HG03060 (cell line): Measurements from ENCODE around the gene COPG2.
"Not testable (repeated sequence)": the region's sequence is repeated elsewhere in the genome, so short reads cannot be mapped to it uniquely, and the experiment has no call there.

Source experiments
- ATAC-seq: cut with Tn5 transposase; IDR thresholded peaks from one replicate; pipeline ENCODE4 v1.9.1; 2021; ENCODE audit warnings: low read depth, moderate number of reproducible peaks; ENCODE audit not compliant: unreplicated experiment

Gene COPG2

DNA sequence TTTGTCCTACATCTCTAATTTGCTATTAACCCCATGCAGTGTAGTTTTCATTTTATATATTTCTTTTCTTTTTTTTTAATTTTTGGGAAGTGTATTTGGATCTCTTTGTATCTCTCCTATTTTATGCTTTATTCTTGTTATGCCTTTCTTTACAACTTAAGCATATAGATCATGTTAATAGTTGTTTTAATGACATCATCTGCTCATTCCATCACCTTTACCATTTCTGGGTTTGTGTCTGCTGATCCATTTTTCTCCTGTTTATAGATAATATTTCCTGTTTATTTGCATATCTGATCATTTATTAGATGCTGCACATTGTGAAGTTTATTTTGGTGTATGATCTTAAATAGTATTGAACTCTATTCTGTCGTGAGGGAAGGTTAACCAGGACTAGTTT is 13.7 kb downstream of the COPG2 start:
- no peak for ATAC-seq

DNA sequence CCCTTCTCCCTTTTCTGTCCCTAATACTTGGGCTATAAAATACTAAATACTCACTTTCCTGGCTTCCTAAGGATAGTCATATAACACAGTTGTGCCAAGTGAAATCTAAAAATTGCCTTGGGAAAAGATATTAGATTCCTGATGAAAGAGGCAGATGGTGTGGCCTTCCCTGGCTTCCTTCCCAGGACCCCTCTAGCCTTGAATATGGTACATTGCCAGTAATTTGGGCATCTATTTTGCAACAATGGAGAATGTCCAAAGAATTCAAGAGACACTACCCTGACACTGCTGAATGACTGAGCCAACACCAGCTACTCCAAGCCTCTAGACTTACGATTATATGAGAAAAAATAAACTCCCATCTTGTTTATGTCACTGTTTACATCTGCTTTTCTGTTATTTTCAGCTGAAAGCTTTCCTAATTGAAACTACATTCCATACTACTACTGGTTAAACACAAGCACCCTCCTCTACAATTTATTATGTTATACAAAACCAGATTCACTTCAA is 17.9 kb downstream of the COPG2 start:
- no peak for ATAC-seq

DNA sequence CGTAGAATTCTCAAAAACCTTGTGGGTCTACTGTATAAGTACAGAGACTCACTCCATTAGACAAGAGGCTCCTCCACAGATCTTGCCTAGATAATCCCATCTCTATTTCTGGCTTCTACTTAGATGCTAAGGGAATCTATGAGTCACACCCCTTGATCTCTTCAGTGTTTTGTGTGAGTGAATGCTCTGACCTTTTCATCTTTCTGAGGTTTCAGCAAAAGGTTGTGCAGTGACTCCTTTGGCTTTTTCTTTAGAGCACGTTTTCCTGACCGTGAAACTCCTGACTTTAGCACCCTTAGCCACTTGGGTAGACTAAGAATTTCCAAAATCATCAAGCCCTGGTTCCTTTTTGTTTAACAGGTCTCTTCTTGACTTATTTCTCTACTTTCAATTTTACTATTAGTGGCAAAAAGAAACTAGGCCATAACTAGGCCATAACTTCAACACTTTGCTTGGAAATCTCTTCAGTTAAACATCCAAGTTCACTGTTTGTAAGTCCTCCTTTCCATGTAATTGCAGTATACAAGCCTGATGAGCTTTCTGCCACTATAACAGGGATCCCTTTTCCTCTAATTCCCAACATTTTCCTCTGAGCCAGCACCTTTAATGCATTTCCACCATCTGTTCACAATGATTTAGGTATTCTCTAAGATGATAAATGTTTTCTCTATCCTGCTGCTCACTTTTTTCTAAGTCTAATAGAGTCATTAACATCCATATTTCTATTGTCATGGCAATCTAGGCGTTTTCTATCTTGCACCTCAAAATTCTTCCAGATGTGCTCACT is 19.4 kb downstream of the COPG2 start:
- ATAC-seq = no peak

DNA sequence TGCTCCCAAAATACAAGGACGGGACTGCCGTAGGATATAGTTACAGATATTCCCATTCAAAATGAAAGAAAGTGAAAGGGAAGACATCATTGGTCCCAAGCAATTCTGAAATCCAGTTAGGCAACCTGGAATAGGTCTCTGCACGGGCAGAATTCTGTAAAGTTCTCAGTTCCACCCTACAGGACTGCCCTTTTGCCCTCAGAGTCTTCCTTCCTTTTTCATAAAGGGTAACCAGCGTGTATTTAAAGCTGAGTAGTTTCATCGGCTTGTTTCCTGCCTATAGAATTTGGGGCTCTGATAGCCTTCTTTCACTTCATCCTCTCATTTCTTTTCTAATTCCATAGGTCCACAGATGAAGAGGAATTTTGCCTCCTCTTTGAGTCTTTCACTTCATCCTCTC is 20.0 kb downstream of the COPG2 start:
- ATAC-seq = no peak

DNA sequence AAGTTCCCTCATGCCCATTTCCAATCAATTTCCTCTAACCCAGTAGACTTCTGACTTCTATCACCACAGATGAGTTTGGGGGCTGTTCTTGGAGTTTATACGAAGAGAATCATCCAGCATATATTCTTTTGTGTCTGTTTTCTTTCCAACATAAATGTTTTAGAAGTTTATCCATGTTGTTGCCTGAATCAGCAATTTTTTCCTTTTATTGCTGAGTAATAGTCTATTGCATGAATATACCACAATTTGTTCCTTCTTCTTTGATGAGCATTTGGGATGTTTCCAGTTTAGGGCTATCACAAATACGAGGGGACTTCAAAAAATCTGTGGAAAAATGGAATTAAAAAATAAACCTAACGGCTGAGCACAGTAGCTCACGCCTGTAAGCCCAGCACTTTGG is 26.2 kb downstream of the COPG2 start:
- no peak for ATAC-seq

DNA sequence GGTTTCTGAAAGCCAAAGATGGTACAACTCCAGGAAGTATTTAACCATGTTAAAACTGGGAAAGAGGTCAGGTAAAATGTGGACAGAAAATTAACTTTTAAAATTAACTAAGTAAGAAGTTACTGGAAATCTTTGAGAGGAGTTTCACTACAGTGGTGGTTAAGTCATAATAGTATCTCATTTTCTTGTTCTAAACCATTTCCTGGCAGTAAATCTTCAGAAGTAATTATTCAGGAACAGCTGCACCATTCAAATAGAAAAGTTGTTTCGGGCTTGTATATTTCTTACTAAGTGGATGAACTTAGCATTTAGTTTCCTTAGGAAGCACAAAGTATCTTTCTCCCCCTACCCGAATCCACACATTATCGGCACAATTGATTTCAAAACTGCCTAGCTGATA is 27.1 kb downstream of the COPG2 start:
- ATAC-seq = no peak

DNA sequence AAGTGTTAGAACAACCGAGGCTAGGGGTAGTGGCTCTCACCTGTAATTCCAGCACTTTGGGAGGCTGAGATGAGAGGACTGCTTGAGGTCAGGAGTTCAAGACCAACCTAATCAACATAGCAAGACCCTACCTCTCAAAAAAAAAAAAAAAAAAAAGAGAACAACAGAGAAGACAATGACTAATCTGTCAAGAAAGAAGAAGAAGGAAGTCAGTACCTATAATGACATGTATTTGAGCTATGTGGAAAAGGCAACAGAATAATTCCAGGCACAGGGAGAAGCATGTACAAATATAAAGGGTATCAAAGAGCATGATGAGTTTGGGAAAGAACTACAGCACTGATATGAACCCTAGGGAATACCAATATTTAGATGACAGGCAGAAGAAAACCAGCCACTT is 27.5 kb downstream of the COPG2 start:
- ATAC-seq = no peak

DNA sequence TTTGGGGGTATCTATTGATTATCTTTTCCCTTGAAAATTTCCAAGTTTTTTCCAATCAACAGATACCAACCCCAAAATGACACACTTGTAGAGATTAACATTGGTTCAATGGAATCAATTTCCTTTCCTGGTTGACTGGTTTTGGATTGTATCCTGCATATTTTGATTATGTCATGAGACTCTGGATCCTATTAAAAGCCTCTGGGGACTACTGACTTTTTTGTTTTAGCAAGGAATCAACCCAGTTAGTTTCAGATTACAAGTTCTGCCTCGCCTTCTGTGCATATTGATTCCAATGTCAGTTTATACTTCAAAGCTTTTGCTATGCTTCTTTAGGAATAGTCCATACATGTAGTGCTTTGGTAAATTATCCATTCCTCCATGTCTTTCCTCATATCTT is 29.2 kb downstream of the COPG2 start:
- no peak for ATAC-seq

DNA sequence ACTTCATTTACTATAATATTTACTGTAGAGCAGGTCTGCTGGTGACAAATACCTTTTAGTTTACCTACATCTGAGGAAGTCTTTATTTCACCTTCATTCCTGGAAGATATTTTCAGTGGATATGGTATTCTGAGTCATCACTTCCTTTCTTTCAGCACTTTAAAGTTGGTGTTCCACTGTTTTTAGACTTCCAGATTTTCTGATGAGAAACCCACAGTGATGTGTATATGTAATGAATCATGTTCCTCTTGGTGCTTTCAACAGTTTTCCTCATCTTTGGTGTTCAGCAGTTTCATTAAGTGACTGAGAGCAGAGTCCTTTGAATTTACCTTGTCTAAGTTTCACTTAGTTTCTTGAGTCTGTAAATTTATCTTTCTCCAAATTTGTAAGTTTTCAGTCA is 36.4 kb downstream of the COPG2 start:
- ATAC-seq = no peak

DNA sequence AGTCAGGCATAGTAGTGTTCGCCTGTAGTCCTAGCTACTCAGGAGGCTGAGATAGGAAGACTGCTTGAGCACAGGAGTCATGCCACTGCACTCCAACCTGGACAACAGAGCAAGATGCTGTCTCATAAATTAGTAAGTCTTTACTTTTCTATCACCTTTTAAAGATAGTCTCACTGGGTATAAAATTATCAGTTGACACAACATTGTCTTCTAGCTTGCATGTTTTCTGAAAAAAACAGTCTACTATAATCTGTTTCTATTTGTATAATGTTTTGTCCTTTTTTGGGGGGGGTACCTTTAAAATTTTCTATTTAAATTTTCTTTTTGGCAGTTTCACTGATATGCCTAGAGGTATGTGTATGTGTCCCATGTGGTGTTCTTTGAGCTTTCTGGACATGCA is 39.6 kb downstream of the COPG2 start:
- no peak for ATAC-seq

DNA sequence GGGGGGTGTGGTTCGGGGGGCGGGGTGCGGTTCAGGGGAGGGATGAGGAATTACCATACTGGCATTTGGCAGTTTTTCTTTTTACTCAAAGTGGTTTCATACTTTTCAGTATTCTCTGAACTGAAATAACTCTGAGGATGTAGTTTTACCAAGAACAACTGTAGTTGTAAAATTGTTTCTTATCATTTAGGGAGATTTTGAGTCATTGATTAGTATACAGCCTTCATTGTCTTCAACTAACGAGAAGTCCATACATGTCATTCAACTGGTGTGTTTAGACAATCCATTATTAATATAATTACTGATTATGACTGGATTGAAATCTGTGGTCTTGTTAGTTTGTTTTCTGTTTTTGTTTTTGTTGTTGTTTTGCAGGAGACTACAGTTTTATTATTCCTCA is 40.8 kb downstream of the COPG2 start:
- ATAC-seq = no peak

DNA sequence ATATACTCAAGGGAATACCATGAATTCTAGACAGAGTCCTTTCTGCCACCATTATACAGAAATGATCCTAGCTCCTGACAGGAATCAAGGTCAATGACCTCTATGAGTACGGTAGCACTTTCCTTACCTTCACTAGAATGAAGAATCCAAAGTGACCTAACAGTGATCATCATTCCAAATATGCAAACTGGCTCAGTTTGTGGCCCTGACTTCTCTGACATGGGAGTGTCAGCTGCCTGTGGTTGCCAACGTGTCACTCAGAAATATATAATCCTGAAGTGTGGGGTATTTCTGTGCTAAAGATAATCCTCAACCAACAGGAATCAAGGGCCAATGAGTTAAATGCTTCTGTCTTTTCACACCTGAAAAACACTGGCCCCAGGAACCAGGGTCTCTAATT is 45.7 kb downstream of the COPG2 start:
- ATAC-seq = no peak

DNA sequence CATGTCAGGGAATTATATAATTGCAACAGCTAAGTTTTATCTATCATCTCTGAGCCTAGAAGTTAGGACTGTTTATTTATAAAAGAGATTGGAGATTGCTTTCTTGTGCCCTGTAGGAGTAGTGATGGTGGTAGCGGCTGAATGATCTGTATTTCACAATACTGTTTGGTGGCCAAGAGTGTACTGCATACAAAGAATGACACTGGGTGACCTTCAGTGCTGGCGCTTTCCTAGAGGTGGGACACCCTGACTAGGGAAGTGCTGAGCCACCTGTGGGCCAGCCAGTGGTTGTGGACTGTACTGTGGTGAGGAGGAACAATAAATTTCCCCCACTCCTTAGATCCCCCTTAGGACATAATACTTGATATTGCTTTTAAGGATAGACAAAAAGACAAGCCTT is 53.0 kb downstream of the COPG2 start:
- no peak for ATAC-seq

DNA sequence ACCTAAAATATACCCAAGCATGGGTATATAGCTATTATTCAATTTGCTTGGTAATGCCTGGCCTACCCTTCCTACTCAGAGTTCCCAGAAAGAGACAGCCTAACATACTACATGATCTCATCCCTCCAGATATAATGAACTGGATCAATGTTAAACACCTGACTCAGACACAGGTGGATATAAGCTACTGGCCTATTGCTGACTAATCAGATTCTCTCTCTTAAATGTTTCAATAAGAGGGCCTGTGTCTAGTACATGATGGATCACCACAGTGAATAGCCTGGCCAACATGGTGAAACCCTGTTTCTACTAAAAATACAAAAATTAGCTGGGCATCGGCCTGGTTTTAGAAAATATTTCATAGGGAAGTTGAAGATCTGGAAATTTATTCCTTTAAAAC is 54.1 kb downstream of the COPG2 start:
- ATAC-seq = no peak

DNA sequence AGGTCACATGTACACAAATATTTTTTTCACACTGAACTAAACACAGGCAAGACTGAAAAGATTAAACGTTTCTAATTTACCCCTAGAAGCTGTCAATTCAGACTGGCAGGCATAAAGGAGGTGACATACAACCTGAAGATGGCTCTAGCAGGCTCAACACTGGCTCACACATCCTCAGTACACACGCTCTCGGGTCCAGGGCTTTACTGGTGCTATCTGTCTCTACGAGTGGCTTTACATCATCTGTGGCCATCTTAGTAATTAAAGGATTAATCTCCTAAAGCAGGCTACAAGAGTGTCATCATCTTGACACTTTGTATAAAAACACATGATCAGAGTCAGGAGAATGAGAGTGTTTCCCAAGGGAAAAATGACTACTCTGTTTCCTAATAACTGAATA is 57.3 kb downstream of the COPG2 start:
- ATAC-seq = no peak

DNA sequence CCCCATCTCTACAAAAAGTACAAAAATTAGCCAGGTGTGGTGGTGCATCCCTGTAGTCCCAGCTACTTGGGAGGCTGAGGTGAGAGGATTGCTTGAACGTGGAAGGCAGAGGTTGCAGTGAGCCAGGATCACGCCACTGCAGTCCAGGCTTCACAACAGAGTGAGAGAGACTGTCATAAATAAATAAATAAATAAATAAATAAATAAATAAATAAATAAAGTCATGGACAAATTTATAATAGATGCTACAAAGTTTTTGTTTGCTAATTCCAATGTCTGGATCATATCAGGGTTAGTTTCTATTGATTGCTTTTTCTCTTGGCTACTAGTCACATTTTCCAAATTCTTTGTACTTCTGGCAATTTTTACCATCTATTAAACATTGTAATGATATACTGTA is 61.5 kb downstream of the COPG2 start:
- not testable (repeated sequence) for ATAC-seq

DNA sequence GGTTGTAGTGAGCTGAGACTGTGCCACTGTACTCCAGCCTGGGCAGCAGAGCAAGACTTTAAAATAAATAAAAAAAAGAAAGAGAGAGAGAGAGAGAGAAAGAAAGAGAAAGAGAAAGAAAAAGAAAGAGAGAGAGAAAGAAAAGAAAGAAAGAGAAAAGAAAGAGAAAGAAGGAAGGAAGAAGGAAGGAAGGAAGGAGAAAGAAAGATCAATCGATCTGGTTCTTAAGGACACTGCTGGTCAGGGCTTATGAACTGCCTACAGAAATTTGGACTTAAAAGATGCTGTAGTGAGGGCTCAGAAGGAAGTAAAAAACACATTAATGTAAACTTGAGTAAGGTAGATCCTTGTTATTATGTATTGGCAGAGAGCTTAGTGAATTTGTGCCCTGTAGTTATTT is 62.4 kb downstream of the COPG2 start:
- no peak for ATAC-seq

DNA sequence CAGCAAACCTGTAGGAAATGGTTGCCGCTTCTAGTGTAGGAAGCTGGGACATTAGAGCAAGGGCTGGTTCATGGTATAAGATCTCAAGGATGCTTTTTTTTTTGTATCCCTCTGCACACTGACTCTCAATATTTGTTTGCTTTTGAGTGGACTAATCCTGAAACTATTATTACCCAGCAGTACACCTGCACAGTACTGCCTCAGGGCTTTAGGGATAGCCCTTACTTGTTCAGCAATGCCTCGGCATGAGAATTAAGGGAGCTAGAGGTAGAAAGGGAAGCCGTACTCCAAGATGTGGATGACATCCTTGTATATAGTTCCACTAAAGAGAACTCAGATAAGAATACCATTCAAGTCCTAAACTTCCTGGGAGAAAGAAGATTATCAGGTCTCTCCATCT is 70.5 kb downstream of the COPG2 start:
- no peak for ATAC-seq

DNA sequence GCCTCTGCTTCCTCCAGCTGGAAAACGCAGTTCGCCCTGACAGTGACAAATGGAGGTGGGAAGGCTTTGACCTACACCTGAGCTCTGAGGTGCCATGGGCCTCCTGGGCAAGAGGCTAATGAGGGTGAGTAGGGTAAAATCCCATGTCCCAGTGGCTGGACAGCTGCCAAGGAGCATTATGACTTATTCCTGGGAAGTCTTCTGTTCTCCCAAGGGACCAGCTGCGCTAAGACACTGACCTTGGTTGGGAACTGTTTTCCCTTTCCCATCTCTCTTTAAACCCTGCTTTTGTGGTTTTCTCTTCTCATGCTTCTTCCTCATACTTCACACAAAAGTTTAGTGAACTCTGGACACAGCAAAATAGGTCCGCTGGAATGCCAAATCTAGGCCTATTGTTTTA is 72.6 kb downstream of the COPG2 start:
- no peak for ATAC-seq

DNA sequence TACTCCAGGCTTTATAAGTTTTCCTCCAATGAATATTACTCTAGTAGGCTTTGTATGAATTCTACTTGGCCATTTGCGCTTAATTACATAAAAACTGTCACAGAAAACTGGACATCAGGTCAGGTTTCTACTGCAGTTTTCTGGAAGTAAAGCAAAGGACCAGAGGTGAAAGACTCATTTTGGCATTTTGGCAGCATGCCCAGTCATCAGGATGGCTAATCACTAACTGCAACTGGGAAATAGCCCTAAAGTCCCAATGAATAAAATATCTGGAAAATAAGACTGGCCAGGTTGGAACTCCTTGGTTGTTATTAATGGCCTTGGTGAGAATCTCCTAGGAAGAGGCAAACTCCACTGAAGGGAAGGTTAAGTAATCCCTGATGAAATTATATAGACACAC is 75.5 kb downstream of the COPG2 start:
- no peak for ATAC-seq

DNA sequence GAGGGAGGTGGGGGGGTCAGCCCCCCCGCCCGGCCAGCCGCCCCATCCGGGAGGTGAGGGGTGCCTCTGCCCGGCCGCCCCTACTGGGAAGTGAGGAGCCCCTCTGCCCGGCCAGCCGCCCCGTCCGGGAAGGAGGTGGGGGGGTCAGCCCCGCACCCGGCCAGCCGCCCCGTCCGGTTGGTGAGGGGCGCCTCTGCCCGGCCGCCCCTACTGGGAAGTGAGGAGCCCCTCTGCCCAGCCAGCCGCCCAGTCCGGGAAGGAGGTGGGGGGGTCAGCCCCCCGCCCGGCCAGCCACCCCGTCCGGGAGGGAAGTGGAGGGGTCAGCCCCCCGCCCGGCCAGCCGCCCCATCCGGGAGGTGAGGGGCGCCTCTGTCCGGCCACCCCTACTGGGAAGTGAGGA is 77.1 kb downstream of the COPG2 start:
- not testable (repeated sequence) for ATAC-seq

DNA sequence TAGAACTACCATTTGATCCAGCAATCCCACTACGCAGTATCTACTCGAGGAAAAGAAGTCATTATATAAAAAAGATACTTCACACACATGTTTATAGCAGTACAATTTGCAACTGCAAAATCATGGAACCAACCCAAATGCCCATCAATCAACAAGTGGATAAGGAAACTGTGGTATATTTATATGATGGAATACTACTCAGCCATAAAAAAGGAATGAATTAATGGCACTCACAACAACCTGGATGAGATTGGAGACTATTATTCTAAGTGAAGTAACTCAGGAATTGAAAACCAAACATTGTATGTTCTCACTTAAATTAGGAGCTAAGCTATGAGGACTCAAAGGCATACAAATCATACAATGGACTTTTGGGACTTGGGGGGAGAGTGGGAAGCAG is 82.6 kb downstream of the COPG2 start:
- ATAC-seq = not testable (repeated sequence)

DNA sequence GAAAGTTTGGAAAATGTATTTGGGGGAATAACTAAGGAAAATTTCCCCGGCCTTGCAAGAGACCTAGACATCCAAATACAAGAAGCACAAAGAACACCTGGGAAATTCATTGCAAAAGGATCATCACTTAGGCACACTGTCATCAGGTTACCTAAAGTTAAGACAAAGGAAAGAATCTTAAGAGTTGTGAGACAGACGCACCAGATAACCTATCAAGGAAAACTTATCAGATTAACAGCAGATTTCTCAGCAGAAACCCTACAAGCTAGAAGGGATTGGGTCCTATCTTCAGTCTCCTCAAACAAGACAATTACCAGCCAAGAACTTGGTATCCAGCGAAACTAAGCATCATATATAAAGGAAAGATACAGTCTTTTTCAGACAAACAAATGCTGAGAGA is 93.4 kb downstream of the COPG2 start:
- ATAC-seq = not testable (repeated sequence)
